ENCODE results near the gene CENPS.
A peak's percentile ranks its signal among the peaks of the same experiment; 100 is the strongest.
"Not testable (repeated sequence)": the region's sequence is repeated elsewhere in the genome, so short reads cannot be mapped to it uniquely, and the experiment has no call there.

Gene CENPS

DNA sequence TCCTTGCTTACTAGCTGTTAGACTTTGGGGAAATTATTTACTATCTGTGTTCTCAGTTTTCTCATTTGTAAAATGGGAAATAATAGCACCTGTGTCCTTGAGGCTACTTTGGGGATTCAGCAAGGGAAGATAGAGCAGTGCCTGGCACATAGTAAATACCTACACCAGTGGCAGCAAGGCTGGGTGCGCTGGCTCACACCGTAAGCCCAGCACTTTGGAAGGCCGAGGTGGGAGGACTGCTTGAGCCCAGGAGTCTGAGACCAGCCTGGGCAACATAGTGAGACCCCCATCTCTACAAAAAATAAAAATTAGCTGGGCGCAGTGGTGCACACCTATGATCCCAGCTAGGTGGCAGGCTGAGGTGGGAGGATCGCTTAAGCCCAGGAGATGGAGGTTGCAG, 8.6 kb upstream of the CENPS start:
- no peak for DNase-seq

DNA sequence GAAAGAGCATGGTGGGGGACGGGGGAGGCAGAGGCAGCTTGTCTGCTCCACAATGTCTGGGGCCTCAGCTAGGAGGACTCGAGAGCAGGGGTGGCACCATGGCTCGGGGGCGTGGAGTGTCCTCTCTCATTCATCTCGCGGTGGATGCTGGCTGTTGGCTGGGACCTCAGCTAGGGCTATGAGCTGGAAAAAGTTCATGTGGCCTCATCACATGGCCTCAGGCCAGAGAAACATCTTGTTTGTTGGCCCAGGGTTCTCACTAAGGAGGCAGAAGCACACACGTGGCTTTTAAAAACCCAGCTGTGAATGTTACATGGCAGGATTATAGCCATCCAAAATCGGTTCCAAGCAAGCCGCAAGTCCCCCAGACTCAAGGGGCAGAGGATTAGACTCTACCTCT, 6.2 kb upstream of the CENPS start:
- no peak for DNase-seq

GRCh38 chr1:10424651-10425050, 5.6 kb upstream of the CENPS start:
- DNase-seq, result no peak

DNA sequence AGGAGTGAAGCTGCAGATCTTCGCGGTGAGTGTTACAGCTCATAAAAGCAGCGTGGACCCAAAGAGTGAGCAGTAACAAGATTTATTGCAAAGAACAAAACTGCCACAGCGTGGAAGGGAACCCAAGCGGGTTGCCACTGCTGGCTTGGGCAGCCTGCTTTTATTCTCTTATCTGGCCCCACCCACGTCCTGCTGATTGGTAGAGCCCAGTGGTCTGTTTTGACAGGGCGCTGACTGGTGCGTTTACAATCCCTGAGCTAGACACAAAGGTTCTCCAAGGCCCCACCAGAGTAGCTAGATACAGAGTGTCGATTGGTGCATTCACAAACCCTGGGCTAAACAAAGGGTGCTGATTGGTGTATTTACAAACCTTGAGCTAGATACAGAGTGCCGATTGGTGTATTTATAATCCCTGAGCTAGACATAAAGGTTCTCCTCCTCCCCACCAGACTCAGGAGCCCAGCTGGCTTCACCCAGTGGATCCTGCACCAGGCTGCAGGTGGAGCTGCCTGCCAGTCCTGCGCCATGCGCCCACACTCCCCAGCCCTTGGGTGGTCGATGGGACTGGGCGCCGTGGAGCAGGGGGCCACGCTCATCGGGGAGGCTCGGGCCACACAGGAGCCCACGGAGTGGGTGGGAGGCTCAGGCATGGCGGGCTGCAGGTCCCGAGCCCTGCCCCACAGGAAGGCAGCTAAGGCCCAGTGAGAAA, 4.3 kb upstream of the CENPS start:
- not testable (repeated sequence) for DNase-seq

GRCh38 chr1:10426535-10426848, 3.7 kb upstream of the CENPS start:
- not testable (repeated sequence) for DNase-seq

GRCh38 chr1:10428984-10429383, 1.2 kb upstream of the CENPS start:
- no peak for DNase-seq

DNA sequence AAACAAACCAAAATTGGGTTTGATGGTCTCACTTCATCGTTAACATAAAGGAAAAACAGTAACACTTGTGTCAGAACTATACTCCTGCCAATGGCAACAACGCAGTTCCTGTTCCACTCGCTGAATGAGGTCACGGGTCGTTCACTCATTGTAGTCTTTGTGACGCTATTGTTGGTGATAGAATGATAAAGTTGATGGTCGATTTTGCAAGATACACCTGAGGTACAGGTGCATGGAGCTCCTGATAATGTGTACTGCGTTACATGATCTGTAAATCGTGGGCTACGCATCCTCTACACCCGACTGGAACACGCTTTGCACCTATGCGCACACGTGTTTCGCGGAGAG, 391 bp upstream of the CENPS start:
- no peak for DNase-seq

DNA sequence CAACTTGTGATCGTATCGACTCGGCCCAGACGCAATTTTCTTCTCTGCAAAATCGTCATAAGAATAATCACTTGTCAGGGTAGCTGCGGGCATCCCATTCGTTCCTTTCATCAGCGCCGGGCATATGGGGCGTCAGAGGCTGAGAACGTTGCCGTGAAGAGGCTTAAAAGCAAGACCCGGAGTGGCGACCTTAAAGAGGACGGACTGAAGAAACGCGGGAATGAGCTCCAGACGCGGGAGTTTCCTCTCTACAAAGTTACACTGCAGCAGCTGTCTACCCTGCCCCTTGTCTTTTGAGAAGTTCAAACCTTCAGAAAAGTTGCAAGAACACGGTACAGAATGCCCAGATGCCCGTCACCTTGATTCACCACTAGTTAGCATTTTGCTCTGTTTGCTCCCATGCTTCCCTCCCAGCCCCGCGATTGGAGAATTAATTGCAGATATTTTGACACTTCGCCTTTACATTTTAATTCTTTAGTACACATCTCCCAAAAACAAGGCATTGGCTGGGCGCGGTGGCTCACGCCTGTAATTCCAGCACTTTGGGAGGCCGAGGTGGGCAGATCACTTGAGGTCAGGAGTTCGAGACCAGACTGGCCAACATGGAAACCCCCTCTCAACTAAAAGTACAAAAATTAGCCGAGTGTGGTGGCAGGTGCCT, 967 bp downstream of the CENPS start:
- DNase-seq, result peak in 1 of 2 donors; percentile 5

GRCh38 chr1:10432910-10433700, 2.9 kb downstream of the CENPS start:
- no peak for DNase-seq

- DNase-seq, result no peak
Measured at GRCh38 chr1:10433790-10434189, 3.6 kb downstream of the CENPS start.

- DNase-seq, result no peak
Measured at GRCh38 chr1:10434590-10434989, 4.4 kb downstream of the CENPS start.

- DNase-seq, result no peak
Measured at GRCh38 chr1:10437052-10437451, 6.8 kb downstream of the CENPS start.

GRCh38 chr1:10438677-10439163, 8.5 kb downstream of the CENPS start:
- no peak for DNase-seq

DNA sequence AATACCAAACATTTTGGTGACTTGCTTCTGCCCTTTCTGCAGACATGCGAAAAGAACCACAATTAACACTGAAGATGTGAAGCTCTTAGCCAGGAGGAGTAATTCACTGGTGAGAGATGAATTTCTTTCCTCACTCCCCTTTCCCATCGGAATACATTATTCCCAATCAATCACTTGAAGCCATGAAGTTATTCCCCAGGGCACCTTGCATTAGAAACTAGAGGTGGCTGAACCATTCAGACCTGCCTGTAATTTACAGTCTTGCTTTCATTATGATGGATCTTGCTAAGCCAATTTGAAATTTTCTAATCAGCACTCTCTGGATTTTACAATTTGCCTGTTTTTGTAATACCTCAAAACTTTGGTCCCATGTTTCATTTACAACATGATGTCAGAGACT, 10.1 kb downstream of the CENPS start:
- no peak for DNase-seq

- no peak for DNase-seq
Measured at GRCh38 chr1:10440794-10441193, 10.6 kb downstream of the CENPS start.

DNA sequence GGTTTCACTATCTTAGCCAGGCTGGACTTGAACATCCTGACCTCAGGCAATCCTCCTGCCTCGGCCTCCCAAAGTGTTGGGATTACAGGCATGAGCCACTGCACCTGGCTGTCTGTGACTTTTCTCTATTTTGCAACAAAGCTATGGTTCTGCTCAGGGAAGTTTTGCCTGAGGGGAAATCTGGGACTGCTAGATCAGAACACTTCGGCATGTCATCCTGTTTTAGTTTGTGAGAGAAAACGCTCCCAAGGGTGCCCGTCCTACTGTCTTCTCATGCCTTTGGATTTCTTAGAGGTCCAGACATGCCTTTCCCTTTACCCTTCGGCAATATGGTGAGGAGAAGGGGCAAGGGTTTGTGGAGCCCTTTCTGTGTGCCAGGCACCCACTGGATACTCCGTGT, 14.0 kb downstream of the CENPS start:
- DNase-seq, result no peak

DNA sequence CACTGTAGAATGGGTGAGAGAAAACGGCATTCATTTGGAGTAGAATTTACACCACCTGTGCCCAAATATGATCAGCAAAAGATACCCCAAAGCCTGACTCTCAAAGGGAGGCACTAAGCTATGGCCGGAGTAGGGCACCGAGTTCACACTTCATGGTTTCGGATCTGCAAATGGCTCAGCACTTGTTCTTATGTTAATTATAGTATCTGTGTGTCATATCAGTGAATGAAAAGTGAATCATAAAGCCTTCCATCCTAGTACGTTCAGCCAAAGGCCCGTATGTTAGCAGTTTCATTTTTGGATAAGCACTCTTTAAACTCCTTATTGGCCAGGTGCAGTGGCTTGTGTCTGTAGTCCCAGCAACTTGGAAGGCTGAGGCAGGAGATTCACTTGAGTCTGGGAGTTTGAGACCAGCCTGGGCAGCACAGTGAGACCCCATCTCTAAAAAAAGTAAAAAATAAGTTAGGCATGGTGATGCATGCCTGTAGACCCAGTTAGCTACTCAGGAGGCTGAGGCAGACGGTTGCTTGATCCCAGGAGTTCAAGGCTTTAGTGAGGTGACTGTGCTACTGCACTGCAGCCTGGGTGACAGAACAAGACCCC, 14.7 kb downstream of the CENPS start:
- DNase-seq, result no peak

DNA sequence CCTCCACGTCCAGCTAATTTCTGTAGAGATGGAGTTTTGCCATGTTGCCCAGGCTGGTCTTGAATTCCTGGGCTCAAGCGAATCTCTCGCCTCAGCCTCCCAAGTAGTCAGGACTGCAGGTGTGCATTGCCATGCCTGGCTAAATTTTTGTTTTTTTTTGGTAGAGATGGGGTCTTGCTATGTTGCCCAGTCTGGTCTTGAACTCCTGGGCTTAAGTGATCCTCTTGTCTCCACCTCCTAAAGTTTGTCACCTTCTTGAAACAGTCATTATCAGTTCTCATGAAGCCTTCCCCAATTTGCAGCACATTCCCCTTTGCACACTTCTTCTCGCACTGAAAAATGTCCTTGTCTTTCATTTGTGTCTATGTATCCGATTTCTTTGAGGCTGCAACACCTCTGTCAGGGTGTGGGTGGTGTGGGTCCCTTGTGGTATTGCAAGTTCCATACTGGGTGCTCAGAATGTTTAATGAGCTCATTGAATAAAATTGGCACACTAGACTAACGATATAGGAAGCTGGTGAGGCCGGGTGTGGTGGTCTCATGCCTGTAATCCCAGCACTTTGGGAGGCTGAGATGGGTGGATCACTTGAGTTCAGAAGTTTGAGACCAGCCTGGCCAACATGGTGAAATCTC, 16.7 kb downstream of the CENPS start:
- no peak for DNase-seq

DNA sequence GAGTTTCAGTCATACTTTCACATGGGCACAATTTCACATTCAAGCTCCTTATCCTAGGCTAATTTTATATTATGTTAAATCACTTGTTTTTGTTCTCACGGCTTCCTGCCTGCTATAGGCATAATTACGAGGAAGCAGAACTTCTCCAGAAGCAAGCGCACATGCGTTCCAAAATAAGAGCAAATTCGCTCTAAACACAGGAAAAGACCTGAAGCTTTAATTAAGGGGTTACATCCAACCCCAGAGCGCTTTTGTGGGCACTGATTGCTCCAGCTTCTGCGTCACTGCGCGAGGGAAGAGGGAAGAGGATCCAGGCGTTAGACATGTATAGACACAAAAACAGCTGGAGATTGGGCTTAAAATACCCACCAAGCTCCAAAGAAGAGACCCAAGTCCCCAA, 19.5 kb downstream of the CENPS start, which contains the start of gene CORT:
TSS of gene CORT (plus strand) at position 281 of the 400 bp plus-strand sequence. CDS start 193 bp downstream, outside the sequence.
- DNase-seq, result no peak

DNA sequence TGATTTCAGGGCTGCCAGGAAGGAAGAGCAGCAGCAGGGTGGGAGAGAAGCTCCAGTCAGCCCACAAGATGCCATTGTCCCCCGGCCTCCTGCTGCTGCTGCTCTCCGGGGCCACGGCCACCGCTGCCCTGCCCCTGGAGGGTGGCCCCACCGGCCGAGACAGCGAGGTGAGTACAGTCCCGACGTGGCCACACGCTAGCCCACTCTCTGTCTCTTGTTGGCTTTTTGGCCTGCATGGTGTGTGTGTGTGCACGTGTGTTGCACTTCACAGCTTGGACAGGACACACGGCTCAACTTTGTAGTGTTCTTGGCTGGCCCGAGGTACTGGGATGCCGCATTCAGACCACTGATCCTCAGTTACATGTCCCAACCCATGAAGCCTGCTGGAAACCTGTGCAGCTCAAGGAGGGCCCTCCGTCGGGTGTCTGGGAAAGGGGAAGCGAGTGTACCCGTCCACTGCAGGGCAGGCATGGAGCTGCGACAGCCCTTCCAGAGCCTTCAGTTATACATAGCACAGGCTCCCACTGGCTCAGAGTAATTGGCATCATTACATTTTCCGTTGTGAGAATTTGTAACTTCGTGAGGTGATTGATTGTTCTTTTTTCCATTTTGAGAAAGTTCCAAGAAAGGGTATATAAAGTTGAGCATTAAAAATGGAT, 20.1 kb downstream of the CENPS start:
- no peak for DNase-seq

GRCh38 chr1:10450836-10451235, 20.6 kb downstream of the CENPS start:
- no peak for DNase-seq

- no peak for DNase-seq
Measured at GRCh38 chr1:10451287-10451686, 21.1 kb downstream of the CENPS start.

All from activated CD4-positive, alpha-beta T cell treated with anti-CD3 and anti-CD28 coated beads for 4 hours (primary cell).